GM18502 (cell line): ENCODE measurements around the gene ERCC6L2.

Source experiments
- ATAC-seq: cut with Tn5 transposase; IDR thresholded peaks from one replicate; pipeline ENCODE4 v1.9.1; 2021; ENCODE audit warnings: mild to moderate bottlenecking; ENCODE audit not compliant: unreplicated experiment, poor library complexity

ERCC6L2 gene

DNA sequence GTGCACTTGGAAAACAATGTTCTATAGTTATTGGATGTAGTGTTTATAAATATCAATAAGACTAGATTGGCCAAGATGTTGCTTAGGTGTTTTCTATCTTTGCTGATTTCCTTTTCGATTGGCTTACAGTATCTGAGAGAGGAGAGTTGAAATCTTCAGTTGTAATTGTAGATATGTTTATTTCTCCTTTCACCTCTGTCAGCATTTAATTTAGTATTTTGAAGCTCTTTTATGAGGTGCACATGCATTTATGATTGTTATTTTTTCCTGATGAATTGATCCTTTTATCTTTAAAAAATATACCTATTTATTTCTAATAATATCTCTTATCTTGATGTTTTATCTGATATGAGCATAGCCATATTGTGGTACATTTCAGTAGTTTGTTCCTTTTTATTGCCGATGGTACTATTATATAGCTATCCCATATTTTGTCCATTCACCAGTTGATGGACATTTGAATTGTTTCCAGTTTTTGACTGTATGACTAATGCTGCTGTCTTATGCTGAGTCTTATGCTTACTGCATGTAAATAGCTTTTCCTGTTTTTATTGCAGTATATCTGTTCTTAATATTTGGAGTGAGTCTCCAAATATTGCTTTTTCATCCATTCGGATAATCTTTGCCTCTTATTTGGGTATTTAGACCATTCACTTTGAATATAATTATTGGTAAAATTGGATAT is 34.7 kb downstream of the ERCC6L2 start:
- ATAC-seq, result no peak

DNA sequence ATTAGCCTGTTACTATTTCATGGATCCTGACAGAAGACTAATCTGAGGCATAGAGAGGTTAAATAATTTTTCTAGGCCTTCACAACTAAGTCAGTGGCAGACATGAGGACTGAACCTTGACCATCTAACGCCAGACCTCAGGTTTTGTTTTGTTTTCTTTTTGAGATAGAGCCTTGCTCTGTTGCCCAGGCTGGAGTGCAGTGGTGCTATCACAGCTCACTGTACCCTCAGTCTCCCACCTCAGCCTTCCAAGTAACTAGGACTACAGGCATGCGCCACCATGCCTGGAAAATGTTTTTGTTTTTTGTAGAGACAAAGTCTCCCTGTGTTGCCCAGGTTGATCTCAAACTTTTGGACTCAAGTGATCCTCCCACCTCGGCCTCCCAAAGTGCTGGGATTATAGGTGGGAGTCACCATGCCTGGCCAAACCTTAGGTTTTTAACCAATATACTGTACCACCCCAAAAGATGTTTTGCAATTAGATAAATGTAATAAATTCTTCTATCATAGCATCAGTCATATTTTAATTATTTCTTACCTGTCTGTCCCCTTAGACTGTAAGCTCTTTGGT is 35.4 kb downstream of the ERCC6L2 start:
- ATAC-seq, result no peak

DNA sequence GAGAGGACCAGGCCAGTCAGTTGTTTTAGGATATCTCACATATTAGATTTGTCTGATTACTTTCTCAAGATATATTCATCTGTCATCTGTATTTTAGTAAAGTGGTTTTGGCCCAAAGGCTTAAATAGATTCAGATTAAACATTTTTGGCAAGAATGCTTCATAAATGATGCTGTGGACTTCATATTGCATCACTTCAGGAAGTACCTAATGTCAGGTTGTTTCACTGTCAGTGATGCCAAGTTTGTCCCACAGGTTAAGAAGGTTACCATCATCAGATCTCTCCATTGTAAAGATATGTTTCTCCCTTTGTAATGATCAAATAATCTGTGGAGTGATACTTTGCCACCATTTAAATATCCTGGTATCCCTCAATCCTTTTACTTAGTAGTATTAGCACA is 37.3 kb downstream of the ERCC6L2 start:
- no peak for ATAC-seq

DNA sequence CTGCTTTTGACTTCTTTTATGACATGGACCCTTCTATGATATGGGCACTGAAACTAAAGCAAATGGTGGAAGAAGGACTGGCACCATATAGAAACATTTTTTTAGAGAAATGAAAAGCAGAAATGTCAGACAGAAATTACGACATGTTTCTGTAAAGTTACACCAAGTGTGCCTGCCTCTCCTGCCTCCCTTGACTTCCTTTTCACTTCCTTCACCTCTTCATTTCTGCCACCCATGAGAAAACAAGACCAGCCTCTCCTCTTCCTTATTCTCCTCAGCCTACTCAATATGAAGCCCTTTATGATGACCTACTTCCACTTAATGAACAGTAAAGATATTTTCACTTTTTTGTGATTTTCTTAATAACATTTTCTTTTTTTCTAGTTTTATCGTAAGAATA is 44.5 kb downstream of the ERCC6L2 start:
- ATAC-seq, result no peak

DNA sequence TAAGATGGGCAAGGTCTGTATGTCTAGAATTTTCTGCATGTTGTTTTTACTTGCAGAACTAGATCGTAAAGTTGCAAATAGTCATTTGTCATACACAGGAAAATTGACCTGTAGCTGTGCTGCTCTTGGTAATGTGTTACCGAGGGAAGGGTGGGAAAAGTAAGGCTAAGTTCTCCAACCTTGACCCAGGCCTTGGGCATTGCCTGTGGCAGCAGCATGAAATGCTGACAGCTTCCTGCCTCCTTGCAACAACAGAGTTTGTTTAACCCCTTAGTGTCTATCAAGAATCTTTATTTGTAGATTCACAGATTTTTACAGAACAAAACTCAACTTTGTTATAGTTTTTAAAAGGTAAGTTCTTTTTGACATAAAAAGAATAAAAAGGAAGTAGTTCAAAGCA is 48.3 kb downstream of the ERCC6L2 start:
- no peak for ATAC-seq

DNA sequence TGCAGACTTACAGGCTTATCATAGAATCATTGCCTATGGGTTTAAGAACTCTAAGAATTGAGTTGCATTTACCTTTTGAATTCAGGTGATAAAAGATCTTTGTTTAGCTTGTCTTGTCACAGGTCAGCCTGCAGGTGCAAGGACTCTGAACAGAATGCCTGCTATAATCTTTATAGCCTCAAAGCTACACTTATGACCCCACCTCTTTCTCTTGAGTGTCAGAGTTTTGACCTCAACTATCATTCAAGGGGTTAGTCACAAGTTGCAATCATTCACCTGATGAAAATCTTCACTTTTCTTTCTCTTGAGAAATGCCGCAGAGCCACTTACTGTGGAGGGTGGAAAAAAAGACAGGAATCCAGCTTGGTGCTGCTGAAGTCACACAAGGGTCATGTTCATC is 49.5 kb downstream of the ERCC6L2 start:
- ATAC-seq, result no peak

DNA sequence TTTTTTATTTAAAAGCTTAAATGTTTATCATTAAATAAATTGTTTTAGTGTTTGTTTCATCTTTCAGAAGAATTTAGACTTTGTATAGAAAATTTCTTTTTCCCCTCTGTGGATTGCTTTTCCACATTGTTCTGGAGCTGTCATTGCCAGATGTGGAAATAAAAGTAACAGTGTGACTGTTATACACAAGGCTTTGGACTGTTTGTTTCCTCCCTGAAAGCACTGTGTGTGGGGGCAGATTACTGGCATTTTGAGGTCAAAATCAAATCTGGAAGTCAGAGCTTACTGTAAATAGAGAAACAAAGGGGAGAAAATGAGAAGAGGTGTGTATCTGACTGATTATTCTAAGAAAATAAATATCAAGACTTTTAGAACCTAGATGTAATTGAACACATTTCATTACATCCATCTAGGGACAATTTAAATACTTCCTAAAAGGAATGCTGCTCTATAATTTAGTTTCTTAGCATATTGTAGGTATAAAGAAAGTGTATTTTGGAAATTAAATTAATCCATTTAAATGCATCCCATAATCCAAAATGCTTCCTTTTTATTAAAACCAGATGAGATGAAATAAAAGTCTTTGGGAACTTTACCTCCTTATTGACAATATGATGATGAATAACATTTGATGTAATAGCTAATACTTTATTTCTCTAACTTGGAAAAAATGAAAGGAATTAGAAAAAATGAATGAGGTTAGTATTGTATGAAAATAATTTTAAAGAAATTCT is 51.9 kb downstream of the ERCC6L2 start:
- no peak for ATAC-seq

DNA sequence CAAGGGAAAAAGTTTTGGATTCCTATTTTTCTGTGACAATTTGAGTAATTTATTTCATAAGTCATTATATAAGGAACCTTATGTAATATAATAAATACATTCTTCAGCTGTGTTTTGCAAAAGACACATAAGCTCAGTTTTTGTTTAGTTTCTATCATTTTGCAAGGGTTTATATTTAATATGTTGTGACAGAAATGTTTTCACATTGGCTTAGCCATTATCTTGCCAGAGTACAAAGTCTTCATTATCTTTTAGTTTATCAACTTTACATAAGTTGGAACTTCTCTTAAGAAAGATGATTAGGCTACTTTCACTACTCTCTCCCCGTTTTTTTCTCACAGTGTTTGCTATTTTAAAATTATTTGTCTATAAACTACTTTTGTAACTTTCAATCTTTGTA is 54.8 kb downstream of the ERCC6L2 start:
- ATAC-seq, result no peak

DNA sequence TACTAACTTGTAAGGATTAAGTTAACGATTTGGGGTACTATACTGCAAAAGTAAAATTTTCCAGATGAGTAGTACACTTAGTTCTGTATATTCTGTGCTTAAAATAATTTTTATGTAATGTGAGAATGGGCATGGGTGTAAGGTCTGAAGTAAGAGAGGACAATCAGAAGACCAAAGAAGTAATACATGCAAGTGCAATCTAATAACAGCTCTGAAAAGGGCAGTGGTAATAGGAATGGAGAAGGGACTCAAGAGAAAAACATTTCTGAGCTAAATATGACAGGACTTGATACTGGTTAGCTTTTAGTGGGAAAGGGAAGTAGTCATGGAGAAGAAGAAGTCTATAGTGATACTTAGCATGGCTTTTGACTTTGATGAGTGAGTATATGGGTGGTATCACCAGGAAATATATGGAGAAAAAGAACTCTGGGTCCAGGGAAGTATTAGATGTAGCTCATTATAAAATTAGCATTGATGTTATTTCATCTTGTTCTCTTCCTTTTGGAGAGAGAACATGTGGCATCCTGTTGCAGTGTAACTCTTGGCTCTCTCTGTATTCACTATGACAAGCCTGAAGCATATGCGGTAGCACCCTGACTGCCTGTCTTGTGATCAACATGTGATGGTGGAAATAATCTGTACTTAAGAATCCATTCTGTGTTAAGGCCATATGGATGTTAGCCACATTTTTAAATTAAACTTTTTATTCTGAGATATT is 60.5 kb downstream of the ERCC6L2 start:
- no peak for ATAC-seq

DNA sequence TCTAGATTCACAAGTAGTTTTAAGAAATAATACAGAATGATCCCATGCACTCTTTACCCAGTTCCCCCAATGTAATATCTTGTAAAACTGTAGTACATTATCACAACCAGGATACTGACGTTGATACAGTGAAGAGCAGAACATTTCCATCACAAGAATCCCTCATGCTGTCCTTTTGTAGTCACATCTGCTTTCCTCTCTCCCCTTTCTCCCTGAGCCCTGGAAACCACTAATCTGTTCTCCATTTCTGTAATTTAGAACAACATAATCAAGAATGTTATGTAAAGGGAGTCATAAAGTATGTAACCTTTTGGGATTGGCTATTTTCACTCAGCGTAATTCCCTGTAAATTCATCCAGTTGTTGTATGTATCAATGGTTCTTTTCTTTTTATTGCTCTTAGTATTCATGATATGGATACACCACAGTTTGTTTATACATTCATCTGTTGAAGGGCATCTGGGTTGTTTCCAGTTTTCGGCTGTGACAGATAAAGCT is 61.1 kb downstream of the ERCC6L2 start:
- ATAC-seq, result no peak

DNA sequence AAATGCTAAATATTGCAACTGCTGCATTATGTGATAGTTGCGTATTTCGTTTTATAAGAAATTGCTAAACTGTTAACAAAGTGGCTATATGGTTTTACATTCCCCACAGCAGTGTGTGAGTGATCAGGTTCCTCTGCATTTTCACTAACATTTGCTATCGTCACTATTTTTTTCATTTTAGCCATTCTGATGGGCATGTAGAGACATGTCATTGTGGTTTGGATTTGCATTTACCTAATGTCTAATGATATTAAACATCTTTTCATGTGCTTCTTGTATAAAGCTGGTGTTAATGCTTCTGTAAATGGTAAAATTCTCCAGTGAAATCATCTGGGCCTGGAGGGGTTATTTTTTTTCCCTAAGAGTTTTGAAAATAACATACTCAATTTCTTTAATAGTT is 61.6 kb downstream of the ERCC6L2 start:
- no peak for ATAC-seq

DNA sequence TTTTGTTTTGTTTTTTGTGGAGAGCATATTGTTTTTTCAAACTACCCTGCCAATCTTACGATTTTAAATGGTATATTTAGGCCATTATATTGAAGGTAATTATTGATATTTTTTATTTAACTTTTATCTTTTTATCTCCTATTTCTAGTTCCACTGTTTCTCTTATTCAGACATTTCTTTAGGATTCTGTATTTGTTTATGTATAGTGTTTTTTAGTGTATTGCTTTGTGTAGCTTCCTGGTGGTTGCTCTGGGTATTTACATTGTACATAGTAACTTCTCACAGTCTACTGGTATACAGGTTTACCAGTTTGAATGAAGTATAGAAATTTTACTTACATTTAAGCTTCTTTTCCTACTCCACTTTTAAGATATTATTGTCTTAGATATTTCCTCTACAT is 63.2 kb downstream of the ERCC6L2 start:
- no peak for ATAC-seq

DNA sequence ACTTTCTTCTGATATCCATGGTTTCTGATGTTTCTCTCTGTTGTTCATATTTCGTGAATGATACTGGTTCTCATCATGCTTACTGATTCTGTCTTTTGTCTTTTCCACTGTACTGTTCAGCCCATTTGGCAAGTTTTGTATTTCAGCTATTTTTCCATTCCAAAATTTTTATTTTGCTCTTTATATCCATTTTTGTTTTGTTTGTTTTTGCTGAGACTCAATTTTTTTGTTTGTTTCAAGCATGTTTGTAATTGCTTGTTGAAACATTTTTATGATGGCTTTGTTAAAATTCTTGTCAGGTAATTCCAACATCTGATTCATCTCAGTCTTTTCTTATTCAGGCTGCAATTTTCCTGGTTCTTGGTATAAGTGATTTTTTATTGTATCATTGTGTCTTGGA is 64.0 kb downstream of the ERCC6L2 start:
- no peak for ATAC-seq

DNA sequence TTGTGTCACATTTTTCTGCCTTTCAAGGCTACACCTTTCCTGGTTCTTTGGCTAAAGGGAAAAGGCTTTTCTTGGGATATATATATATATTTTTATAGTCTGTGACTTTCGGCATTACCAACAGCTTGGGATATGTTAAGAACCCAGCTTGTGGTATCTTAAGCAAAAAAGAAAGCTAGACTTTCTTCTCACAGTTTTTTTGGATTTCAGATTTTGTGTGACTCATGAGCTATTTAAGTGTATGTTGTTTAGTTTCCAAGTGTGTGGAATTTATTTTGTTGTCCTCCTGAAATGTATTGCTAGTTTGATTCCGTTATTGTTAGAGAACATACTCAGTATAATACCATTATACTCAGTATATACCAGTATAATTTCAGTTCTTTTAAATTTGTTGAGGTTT is 64.8 kb downstream of the ERCC6L2 start:
- no peak for ATAC-seq

DNA sequence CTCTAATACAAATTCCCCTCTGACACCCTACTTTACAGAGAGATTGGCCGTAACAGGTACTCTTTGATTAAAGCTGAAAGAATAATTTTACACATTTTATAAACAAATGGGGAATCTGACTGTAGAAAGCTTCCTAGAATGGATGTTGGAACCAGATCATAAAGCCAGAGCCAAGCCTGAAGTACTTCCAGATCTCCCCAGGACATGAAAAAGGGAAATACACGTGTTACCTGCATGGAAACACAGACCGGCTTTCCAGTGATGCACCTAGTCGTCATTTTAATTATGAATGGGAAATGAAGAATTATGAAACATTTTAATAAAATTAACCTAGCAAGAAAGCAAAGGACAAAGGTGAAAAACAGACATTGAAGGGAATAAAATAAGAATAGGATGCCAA is 66.5 kb downstream of the ERCC6L2 start:
- ATAC-seq, result no peak

DNA sequence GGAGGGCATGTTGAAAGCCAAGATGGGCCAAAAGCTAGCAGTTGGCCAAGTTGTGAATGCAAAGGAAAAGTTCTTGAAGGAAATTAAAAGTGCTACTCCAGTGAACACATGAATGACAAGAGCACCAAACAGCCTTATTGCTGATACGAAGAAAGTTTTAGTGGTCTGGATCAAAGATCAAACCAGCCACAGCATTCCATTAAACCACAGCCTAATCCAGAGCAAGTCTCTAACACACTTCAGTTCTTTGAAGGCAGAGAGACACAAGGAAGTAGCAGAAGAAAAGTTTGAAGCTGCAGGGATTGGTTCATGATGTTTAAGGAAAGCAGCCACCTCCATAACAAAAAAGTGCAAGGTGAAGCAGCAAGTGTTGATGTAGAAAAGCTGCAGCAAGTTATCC is 71.6 kb downstream of the ERCC6L2 start:
- no peak for ATAC-seq

DNA sequence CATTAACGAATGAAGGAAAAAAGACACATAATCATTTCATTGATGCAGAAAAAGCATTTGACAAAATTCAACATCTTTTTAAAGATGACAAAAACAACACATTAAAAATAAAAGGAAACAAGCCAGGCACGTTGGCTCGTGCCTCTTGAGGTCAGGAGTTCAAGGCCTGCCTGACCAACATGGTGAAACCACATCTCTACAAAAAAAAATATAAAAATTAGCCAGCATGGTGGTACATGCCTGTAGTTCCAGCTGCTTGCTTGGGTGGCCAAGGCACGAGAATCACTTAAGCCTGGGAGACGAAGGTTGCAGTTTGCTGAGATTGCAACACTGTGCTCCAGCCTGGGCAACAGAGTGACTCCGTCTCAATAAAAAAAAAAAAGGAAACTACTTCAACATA is 77.0 kb downstream of the ERCC6L2 start:
- no peak for ATAC-seq

DNA sequence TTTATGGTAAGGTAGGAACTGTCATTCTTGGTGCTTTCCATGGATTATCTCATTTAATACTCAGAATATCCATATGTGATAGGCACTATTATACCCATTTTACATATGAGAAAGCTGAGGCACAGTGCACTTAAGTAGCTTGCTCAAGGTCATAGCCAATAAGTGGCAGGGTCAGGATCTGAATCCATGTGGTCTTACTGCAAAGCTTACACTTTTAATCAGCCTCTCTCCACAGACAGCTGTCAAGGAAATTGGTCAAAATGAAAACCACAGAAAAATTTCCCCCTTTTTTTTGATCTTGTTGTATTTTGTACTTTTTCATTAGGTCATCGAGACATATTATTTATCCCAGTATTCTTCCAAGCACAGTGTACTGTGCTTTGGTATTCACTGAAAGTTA is 78.5 kb downstream of the ERCC6L2 start:
- ATAC-seq, result peak; percentile 58

DNA sequence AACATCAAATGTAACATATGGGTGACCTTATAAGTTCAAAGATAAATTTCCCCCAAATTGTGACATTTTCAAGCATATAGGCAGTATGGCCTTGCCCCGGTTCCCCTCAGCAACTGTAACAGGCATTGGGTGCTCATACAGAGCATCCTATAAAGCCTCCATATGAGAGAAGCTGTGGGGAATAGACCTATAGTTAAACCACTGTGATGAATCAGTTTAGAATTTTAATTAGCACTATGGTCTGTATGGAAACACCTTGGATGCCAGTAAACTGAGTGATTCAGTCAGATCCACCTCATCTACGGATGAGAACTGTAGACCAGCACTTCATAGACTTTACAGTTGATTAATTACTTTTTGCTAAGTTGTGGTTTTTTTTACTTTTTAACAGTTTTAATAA is 79.4 kb downstream of the ERCC6L2 start:
- no peak for ATAC-seq

DNA sequence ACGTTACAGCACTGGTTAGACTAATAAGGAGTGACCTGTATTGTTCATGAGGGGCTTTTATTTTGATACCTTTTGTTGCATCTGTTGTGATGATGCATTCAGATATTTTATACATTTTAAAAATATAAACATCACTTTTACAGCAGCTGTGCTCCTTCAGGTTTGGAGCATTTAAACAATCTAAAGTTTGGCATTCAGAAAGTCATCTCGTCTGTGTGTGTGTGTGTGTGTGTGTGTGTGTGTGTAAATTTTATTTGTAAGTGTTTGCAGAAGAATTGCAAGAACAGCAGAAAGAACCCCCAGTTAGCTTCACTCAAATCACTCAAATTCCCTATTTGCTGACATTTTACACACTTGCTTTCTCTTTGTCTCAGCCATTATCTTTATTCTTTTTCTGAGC is 87.4 kb downstream of the ERCC6L2 start:
- no peak for ATAC-seq

DNA sequence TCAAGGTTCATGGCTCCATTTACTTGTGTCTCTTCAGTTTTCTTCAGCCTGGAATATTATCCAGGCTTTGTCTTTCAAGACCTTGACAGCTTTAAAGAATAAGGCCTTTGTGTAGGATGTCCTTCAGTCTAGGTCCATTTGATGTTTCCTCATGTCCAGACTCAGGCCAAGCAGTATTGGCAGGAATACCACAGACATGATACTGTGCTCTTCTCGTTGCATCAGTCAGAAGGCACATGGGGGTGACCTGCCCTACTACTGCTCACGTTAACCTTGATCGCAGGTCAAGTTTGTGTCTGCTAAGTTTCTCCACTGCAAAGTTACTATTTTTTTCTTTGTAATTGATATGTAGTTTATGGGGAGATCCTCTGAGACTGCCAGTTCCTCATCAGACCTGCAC is 88.2 kb downstream of the ERCC6L2 start:
- ATAC-seq, result no peak
